CD4-positive, alpha-beta memory T cell (primary cell): ENCODE results near the gene STXBP4. TPM values are rescaled to one million over a fixed set of nuclear protein-coding genes. Genes with fewer than 3 reads are reported as not detected.

Experiments
- CTCF ChIA-PET: fragments of 350-600 bp; sonication (Branson Sonifier 250); formaldehyde crosslinking; loops from one replicate; lab custom pipeline; 2021; ENCODE audit warnings: inconsistent platforms; ENCODE audit not compliant: partially characterized antibody; lab: Charles Lee
- POLR2A ChIA-PET: fragments of 350-600 bp; sonication (Branson Sonifier 250); formaldehyde crosslinking; loops from one replicate; lab custom pipeline; 2021; ENCODE audit not compliant: partially characterized antibody; lab: Charles Lee
- DNase-seq, 5 donors: peaks; one replicate each; pipeline versions ENCODE4 v3.0.0 to v3.0.0-alpha.2; 2020 to 2022; ENCODE audit warnings: mixed read lengths in 1 of 5
- H3K27ac ChIP-seq: one replicate; pipeline ENCODE4 v1.7.0; 2013; ENCODE audit warnings: low read depth, low read length
- H3K27me3 ChIP-seq: 2 replicates; pipeline ENCODE4 v1.7.0; 2013; ENCODE audit warnings: mild to moderate bottlenecking, low read length, moderate library complexity; ENCODE audit not compliant: insufficient read depth
- H3K36me3 ChIP-seq: 2 replicates; pipeline ENCODE4 v1.7.0; 2013; ENCODE audit warnings: mild to moderate bottlenecking, low read length, moderate library complexity; ENCODE audit not compliant: insufficient read depth
- H3K4me1 ChIP-seq: 2 replicates; pipeline ENCODE4 v1.7.0; 2013; ENCODE audit warnings: mild to moderate bottlenecking, low read length, moderate library complexity; ENCODE audit not compliant: insufficient read depth
- H3K4me3 ChIP-seq, 2 donors: one replicate each; pipeline ENCODE4 v1.7.0; 2013; ENCODE audit warnings: low read length in 2 of 2, mild to moderate bottlenecking in 1 of 2
- H3K9me3 ChIP-seq, 2 donors: one replicate each; pipeline ENCODE4 v1.7.0; 2013; ENCODE audit warnings: low read length in 2 of 2, control low read depth in 1 of 2; ENCODE audit not compliant: control insufficient read depth in 1 of 2
- H3K27ac Mint-ChIP-seq, 7 donors: one replicate each; pipeline ENCODE4 v1.8.0; 2020 to 2021; ENCODE audit warnings: mixed read lengths in 7 of 7, mild to moderate bottlenecking in 6 of 7, inconsistent platforms in 3 of 7, moderate library complexity in 3 of 7
- H3K27me3 Mint-ChIP-seq, 2 donors: one replicate each; pipeline ENCODE4 v1.8.0; 2020 to 2021; ENCODE audit warnings: mixed read lengths in 2 of 2
- H3K36me3 Mint-ChIP-seq, 2 donors: one replicate each; pipeline ENCODE4 v1.8.0; 2020 to 2021; ENCODE audit warnings: mixed read lengths in 2 of 2, inconsistent platforms in 1 of 2, mild to moderate bottlenecking in 1 of 2
- H3K4me1 Mint-ChIP-seq, 4 donors: one replicate each; pipeline ENCODE4 v1.8.0; 2020 to 2021; ENCODE audit warnings: mixed read lengths in 4 of 4, mild to moderate bottlenecking in 1 of 4
- H3K4me3 Mint-ChIP-seq, 8 donors: one replicate each; pipeline ENCODE4 v1.8.0; 2020 to 2021; ENCODE audit warnings: mixed read lengths in 8 of 8, mild to moderate bottlenecking in 7 of 8, moderate library complexity in 6 of 8, inconsistent platforms in 3 of 8
- H3K9me3 Mint-ChIP-seq, 8 donors: one replicate each; pipeline ENCODE4 v1.8.0; 2020 to 2021; ENCODE audit warnings: mixed read lengths in 8 of 8, mild to moderate bottlenecking in 5 of 8, inconsistent platforms in 3 of 8, moderate library complexity in 1 of 8
- intact Hi-C: fragments of 100-400 bp; cut with micrococcal nuclease; formaldehyde crosslinking; loops from one replicate; pipeline ENCODE4 v1.15.1; 2023
- polyA plus RNA-seq, 2 donors: library from polyadenylated mRNA; unstranded; fragments of 300-500 nt; fragmentation: Illumina TruSeq; gene quantifications; one replicate each; pipeline ENCODE4 v1.2.3, GENCODE V29; 2021
- total RNA-seq, 2 experiments: library from RNA; stranded (reverse); gene quantifications; one replicate each; pipeline ENCODE4 v1.2.3, GENCODE V29; 2021

Gene STXBP4
- total and polyA plus RNA-seq, 4 experiments from 2014 or later = 1.5 to 12.8 (median 7.3) TPM

DNA sequence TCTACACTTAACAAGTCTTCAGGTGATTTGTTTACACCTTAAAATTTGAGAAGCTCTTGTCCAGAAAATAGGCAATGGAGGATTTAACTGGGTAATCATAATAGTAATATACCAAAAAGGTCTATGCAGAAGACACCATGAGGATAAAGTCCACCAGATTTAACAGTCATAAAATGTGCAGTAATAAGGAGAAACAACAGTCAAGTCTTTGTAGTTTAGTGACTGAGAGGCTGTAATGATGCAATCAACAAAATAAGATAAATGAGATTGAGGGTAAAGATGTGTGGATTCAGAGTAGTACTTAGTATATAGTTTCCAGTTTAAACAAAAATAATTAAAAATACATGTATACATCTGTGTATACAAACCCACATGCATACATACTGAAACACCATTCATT lies 91.2 kb downstream of the STXBP4 start:
- Mint-ChIP-seq H3K27me3 (no peaks in the 10 kb centered on the region), H3K36me3 (no peaks in the 10 kb centered on the region), H3K4me3 (no peak overlapping the region), H3K9me3 (no peaks in the 10 kb centered on the region), H3K27ac (no peak overlapping the region), H3K4me1 (peaks cover 4 to 14% (median 10%) of the 10 kb centered on the region in 4 donors)
- Histone ChIP-seq H3K4me3 (no peak overlapping the region), H3K4me1 (no peaks in the 10 kb centered on the region), H3K9me3 (no peaks in the 10 kb centered on the region), H3K27me3 (no peaks in the 10 kb centered on the region), H3K36me3 (no peaks in the 10 kb centered on the region), H3K27ac (no peak overlapping the region)
- CTCF ChIA-PET = no interaction called here
- POLR2A ChIA-PET = interaction anchor here (1.0 to 1.6 kb wide), 3 partner anchors 30 to 179 kb away, joined by 3 to 4 read pairs (median 4); no protein-coding TSS in a partner anchor
- intact Hi-C loops = loop anchor here (10.0 kb wide), 1 partner anchor 205 kb away; the partner anchor contains the start of gene HLF
- no peak for DNase-seq

DNA sequence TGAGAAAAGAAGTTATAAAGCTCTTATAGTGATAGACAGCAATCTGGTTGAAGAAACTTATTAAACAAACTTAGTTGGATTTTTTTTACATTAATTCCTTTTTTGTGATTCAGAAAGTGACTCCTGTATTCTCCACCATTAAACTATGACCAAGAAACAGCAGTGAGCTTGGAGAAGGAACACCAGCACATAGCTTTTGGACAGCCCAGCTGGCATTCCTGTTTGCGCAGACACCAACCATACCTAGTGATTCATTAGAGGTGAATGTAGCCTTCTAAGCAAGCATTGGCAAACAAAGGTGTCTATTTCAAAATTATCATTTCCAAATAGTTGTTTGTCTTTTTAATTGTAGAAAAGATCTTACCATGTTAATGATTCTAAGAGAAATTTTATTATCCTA lies 94.4 kb downstream of the STXBP4 start:
- Histone ChIP-seq H3K36me3 (no peaks in the 10 kb centered on the region), H3K4me3 (no peak overlapping the region), H3K27me3 (no peaks in the 10 kb centered on the region), H3K27ac (no peak overlapping the region), H3K9me3 (no peaks in the 10 kb centered on the region), H3K4me1 (peaks cover 3% of the 10 kb centered on the region)
- Mint-ChIP-seq H3K27ac (peak overlapping the region in 1 of 7 donors; percentile 62), H3K4me3 (no peak overlapping the region), H3K4me1 (peaks cover 6 to 14% (median 10%) of the 10 kb centered on the region in 4 donors), H3K27me3 (no peaks in the 10 kb centered on the region), H3K36me3 (no peaks in the 10 kb centered on the region), H3K9me3 (no peaks in the 10 kb centered on the region)
- intact Hi-C loops = no loop called here
- CTCF ChIA-PET = interaction anchor here (1.9 kb wide), 1 partner anchor 285 kb away, joined by 4 read pairs; no protein-coding TSS in a partner anchor
- POLR2A ChIA-PET = interaction anchor here (1.1 kb wide), 1 partner anchor 175 kb away, joined by 3 read pairs; no protein-coding TSS in a partner anchor
- DNase-seq = no peak

DNA sequence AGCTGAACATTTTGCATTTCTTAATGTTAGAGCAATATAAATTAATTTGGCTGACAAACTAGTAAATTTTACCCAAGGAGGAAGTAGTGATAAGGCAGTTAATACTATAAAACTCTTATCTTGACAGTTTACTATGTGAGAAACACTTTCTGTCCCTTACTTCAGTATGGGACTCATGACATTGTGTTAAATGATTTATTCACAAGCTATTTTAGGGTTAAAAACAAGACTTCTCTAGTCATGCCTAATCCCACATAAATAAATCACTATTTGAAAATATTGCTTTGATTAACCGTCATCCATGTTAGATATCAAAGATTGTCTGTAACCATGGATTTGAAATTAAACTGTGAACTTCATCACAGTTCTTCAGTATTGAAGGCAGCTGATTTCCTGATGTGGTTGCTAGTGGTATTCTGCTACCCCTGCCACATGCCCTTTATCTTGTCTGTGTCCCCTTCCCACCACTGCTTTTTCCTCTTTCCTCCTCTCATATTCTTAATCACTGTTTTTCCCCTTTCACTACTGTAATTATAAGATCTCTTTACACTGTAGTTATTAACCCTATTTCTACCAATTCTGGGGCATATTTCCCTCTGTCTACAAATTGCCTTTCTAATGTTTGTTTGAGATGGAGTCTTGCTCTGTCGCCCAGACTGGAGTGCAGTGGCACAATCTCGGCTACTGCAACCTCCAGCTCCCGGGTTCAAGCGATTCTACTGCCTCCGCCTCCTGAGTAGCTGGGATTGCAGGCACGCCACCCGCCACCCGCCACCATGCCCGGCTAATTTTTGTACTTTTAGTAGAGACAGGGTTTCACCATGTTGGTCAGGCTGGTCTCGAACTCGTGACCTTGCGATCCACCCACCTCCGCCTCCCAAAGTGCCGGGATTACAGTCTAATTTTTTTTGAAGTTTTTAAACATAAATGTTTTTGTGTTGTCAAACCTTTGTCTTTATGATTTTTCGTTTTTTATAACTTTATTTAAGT lies 95.6 kb downstream of the STXBP4 start:
- Histone ChIP-seq H3K4me3 (no peak overlapping the region), H3K27me3 (no peaks in the 10 kb centered on the region), H3K4me1 (peaks cover 12% of the 10 kb centered on the region), H3K36me3 (no peaks in the 10 kb centered on the region), H3K27ac (no peak overlapping the region), H3K9me3 (no peaks in the 10 kb centered on the region)
- Mint-ChIP-seq H3K27me3 (no peaks in the 10 kb centered on the region), H3K27ac (peak overlapping the region in 3 of 7 donors; percentile 13 to 69 (median 54)), H3K36me3 (no peaks in the 10 kb centered on the region), H3K9me3 (no peaks in the 10 kb centered on the region), H3K4me1 (peaks cover 6 to 21% (median 10%) of the 10 kb centered on the region in 4 donors), H3K4me3 (no peak overlapping the region)
- intact Hi-C loops = no loop called here
- POLR2A ChIA-PET = interaction anchor here (0.8 to 1.7 kb wide), 4 partner anchors 8 to 214 kb away, joined by 3 to 5 read pairs (median 4); no protein-coding TSS in a partner anchor
- CTCF ChIA-PET = interaction anchor here (1.9 kb wide), 1 partner anchor 284 kb away, joined by 4 read pairs; no protein-coding TSS in a partner anchor
- peak in 3 of 5 donors; percentile 16 to 23 (median 22) for DNase-seq

DNA sequence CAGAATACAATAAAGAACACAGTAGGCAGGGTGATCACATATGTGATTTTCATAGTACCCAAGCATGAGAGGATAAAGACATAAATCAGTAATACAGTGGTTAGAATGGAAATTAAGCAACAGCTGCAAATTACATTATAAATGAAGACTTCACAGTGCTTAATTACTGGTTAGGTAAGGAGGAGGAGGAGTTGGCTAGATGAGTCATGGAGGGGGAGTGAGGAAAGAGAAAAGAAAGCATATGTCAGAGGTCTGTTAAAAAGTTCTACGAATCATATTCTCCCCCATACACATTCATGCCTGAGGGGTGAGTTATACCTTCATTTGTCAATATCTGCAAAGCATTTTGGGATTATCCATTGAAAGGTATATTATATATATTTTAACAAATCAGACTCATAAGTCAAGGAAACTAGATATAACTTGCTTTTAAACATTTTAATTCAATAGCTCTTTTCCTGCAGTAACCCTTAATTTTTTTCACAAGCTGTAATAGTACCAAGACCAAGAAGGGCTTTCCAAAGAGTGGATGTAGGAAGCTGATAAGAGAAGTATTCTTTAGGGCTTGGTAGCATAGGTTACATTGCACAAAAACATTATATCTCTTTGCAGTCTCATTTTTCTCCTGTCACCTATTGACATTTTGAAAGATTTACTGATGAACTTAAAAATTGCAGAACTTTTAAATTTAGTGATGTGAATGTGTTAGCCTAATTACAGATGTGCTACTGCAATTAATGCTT lies 99.3 kb downstream of the STXBP4 start:
- DNase-seq = no peak
- Histone ChIP-seq H3K27ac (no peak overlapping the region), H3K4me1 (peaks cover 30% of the 10 kb centered on the region), H3K27me3 (no peaks in the 10 kb centered on the region), H3K36me3 (no peaks in the 10 kb centered on the region), H3K9me3 (no peaks in the 10 kb centered on the region), H3K4me3 (no peak overlapping the region)
- ChIA-PET POLR2A (interaction anchor here (1.1 to 4.1 kb wide), 2 partner anchors 21 to 170 kb away, joined by 5 to 11 read pairs; no protein-coding TSS in a partner anchor), CTCF (interaction anchor here (1.2 kb wide), 1 partner anchor 227 kb away, joined by 3 read pairs; no protein-coding TSS in a partner anchor)
- peaks cover 21 to 44% (median 27%) of the 10 kb centered on the region in 4 donors for H3K4me1 Mint-ChIP-seq
- H3K36me3 Mint-ChIP-seq = peaks cover 0 to under 1% of the 10 kb centered on the region in 2 donors
- intact Hi-C loops = no loop called here
- H3K4me3 Mint-ChIP-seq = no peak overlapping the region
- H3K9me3 Mint-ChIP-seq = no peaks in the 10 kb centered on the region
- peak overlapping the region in 2 of 7 donors; percentile 6 to 10 for H3K27ac Mint-ChIP-seq
- H3K27me3 Mint-ChIP-seq = no peaks in the 10 kb centered on the region

DNA sequence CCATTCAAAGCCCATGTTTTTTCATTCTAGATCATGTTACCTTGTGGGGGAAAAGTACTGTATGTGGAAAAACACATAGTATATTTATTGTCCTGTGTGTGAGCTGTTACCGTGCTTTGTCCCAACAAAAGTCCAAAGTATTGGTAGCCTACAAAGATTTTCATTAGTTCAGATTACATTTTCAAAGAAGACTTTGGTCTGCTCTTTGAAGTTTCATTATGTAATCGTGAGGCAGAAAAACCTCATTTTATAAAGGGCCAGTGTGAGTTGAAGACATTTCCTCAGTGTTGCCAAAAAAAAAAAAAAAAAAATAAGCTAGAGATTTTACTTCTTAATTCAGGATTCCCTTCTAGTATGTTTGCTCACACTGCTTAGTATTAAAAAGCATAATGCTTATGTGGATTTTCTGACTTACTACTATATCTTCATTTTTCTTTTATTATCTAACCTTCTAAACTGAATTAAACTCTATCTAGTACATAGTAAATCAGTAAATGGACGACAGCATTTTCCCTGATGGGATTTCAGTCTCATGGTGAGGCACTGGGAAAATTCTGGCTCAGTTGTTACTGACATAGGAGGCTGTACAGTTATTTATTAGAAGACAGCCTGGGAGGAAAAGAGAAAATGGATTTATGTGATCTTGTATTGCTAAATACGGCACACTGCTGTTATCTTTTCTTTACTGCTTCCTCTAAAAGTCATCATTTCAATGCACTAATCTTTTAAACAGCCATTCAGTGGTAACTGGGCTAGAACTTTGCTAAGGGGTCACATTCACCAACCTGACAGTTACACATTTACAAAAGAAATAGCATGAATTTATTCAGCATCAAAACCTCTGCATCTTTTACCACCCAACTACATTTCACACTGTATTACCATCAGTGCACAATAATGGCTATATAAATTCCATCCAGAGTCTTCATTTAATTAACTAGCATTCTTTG lies 100.6 kb downstream of the STXBP4 start:
- Histone ChIP-seq H3K36me3 (no peaks in the 10 kb centered on the region), H3K4me1 (peaks cover 41% of the 10 kb centered on the region), H3K27ac (no peak overlapping the region), H3K4me3 (no peak overlapping the region), H3K27me3 (no peaks in the 10 kb centered on the region), H3K9me3 (no peaks in the 10 kb centered on the region)
- H3K27ac Mint-ChIP-seq = peak overlapping the region in 5 of 7 donors; percentile 41 to 81 (median 56)
- H3K36me3 Mint-ChIP-seq = peaks cover 0 to 6% of the 10 kb centered on the region in 2 donors
- H3K4me3 Mint-ChIP-seq = no peak overlapping the region
- H3K27me3 Mint-ChIP-seq = no peaks in the 10 kb centered on the region
- H3K9me3 Mint-ChIP-seq = no peaks in the 10 kb centered on the region
- intact Hi-C loops = no loop called here
- CTCF ChIA-PET = interaction anchor here (0.6 to 1.0 kb wide), 4 partner anchors 11 to 168 kb away, joined by 3 to 4 read pairs (median 3); no protein-coding TSS in a partner anchor
- no peak for DNase-seq
- POLR2A ChIA-PET = interaction anchor here (1.1 to 4.1 kb wide), 3 partner anchors 20 to 169 kb away, joined by 5 to 11 read pairs (median 10); no protein-coding TSS in a partner anchor
- peaks cover 20 to 43% (median 29%) of the 10 kb centered on the region in 4 donors for H3K4me1 Mint-ChIP-seq

GRCh38 chr17:55069983-55070529 lies 101.5 kb downstream of the STXBP4 start:
- H3K27me3 Mint-ChIP-seq = no peaks in the 10 kb centered on the region
- ChIA-PET POLR2A (interaction anchor here (1.0 to 7.2 kb wide), 4 partner anchors 20 to 168 kb away, joined by 3 to 60 read pairs (median 6); no protein-coding TSS in a partner anchor), CTCF (interaction anchor here (0.7 to 1.0 kb wide), 3 partner anchors 15 to 167 kb away, joined by 3 read pairs; no protein-coding TSS in a partner anchor)
- H3K4me3 Mint-ChIP-seq = no peak overlapping the region
- no peaks in the 10 kb centered on the region for H3K9me3 ChIP-seq
- peaks cover 17 to 40% (median 27%) of the 10 kb centered on the region in 4 donors for H3K4me1 Mint-ChIP-seq
- peaks cover 1 to 6% of the 10 kb centered on the region in 2 donors for H3K36me3 Mint-ChIP-seq
- DNase-seq = no peak
- no peaks in the 10 kb centered on the region for H3K27me3 ChIP-seq
- H3K27ac Mint-ChIP-seq = peak overlapping the region in 5 of 7 donors; percentile 15 to 81 (median 41)
- peaks cover 41% of the 10 kb centered on the region for H3K4me1 ChIP-seq
- no peak overlapping the region for H3K4me3 ChIP-seq
- H3K36me3 ChIP-seq = no peaks in the 10 kb centered on the region
- no peak overlapping the region for H3K27ac ChIP-seq
- intact Hi-C loops = loop anchor here (5.0 kb wide), 1 partner anchor 167 kb away; no protein-coding TSS in a partner anchor
- no peaks in the 10 kb centered on the region for H3K9me3 Mint-ChIP-seq
